BJ (cell line): Measurements from ENCODE around the gene LRRC17. TPM values are rescaled to one million over a fixed set of nuclear protein-coding genes. Genes with fewer than 3 reads are reported as not detected.
A peak's percentile ranks its signal among the peaks of the same experiment; 100 is the strongest.

ENCODE experiments used
- CTCF ChIA-PET: fragments of 350-600 bp; formaldehyde crosslinking; extraction: SDS; loops from one replicate; lab custom pipeline; 2021; ENCODE audit warnings: antibody characterized with exemption, inconsistent platforms; lab: Yijun Ruan, JAX
- POLR2A ChIA-PET: fragments of 300-600 bp; sonication (Branson Sonifier 250); formaldehyde crosslinking; extraction: SDS; loops from one replicate; lab custom pipeline; 2021; ENCODE audit warnings: antibody characterized with exemption; lab: Charles Lee
- DNase-seq: peaks from one replicate; pipeline ENCODE4 v3.0.0-alpha.2; 2011; ENCODE audit warnings: low read depth
- H3K27me3 ChIP-seq: 2 replicates; pipeline ENCODE4 v1.6.0; 2011; ENCODE audit warnings: low read length; ENCODE audit not compliant: control insufficient read depth, insufficient read depth
- H3K36me3 ChIP-seq: 2 replicates; pipeline ENCODE4 v1.5.1; 2011; ENCODE audit warnings: low read length; ENCODE audit not compliant: control insufficient read depth, insufficient read depth
- H3K4me3 ChIP-seq: 2 replicates; pipeline ENCODE4 v1.5.1; 2011; ENCODE audit warnings: low read depth, mild to moderate bottlenecking, control low read depth, low read length
- polyA plus RNA-seq: library from polyadenylated mRNA; depleted of rRNA; stranded (reverse); fragments of >200 nt; gene quantifications from 2 replicates; pipeline ENCODE4 v1.2.3, GENCODE V29; 2011; rRNA removed
- TF ChIP-seq, protein P1 (sequence below): IDR thresholded peaks from 2 replicates; pipeline ENCODE4 v1.5.1; 2011; ENCODE audit warnings: low read depth, mild to moderate bottlenecking, control low read depth, inconsistent platforms, low read length, moderate library complexity; ENCODE audit not compliant: insufficient read depth

LRRC17 gene
- polyA plus RNA-seq, 1 experiment = 2.4 TPM

- H3K36me3 ChIP-seq = no peaks in the 10 kb centered on the region
- TF ChIP-seq, protein P1, sequence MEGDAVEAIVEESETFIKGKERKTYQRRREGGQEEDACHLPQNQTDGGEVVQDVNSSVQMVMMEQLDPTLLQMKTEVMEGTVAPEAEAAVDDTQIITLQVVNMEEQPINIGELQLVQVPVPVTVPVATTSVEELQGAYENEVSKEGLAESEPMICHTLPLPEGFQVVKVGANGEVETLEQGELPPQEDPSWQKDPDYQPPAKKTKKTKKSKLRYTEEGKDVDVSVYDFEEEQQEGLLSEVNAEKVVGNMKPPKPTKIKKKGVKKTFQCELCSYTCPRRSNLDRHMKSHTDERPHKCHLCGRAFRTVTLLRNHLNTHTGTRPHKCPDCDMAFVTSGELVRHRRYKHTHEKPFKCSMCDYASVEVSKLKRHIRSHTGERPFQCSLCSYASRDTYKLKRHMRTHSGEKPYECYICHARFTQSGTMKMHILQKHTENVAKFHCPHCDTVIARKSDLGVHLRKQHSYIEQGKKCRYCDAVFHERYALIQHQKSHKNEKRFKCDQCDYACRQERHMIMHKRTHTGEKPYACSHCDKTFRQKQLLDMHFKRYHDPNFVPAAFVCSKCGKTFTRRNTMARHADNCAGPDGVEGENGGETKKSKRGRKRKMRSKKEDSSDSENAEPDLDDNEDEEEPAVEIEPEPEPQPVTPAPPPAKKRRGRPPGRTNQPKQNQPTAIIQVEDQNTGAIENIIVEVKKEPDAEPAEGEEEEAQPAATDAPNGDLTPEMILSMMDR = no peak
- ChIA-PET POLR2A (no interaction called here), CTCF (no interaction called here)
- no peak overlapping the region for H3K4me3 ChIP-seq
- H3K27me3 ChIP-seq = no peaks in the 10 kb centered on the region
- DNase-seq = no peak
Observed at GRCh38 chr7:102992509-102992937, 79.7 kb downstream of the LRRC17 start.

- TF ChIP-seq, protein P1 = no peak
- no peaks in the 10 kb centered on the region for H3K27me3 ChIP-seq
- no peak overlapping the region for H3K4me3 ChIP-seq
- DNase-seq = peak; percentile 53
- ChIA-PET POLR2A (no interaction called here), CTCF (no interaction called here)
- no peaks in the 10 kb centered on the region for H3K36me3 ChIP-seq
Observed at GRCh38 chr7:102992938-102993717, 80.3 kb downstream of the LRRC17 start.

DNA sequence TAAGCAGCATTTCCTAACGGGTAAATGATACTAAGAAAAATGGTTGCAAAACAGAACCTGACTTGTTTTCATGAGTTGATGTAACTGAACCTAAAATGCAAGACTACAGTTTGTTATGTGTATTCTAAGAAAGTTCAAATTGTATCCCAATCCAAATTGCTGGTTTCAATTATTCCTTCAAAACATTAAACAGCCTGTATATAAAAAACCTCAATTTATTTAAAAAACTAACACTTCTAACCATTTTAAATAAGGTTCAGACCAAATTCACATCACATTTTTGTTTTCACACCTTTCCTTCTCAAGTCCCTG lies 80.9 kb downstream of the LRRC17 start:
- DNase-seq = no peak
- Histone ChIP-seq H3K27me3 (no peaks in the 10 kb centered on the region), H3K36me3 (no peaks in the 10 kb centered on the region), H3K4me3 (no peak overlapping the region)
- POLR2A ChIA-PET = no interaction called here
- CTCF ChIA-PET = no interaction called here
- TF ChIP-seq, protein P1 = no peak

DNA sequence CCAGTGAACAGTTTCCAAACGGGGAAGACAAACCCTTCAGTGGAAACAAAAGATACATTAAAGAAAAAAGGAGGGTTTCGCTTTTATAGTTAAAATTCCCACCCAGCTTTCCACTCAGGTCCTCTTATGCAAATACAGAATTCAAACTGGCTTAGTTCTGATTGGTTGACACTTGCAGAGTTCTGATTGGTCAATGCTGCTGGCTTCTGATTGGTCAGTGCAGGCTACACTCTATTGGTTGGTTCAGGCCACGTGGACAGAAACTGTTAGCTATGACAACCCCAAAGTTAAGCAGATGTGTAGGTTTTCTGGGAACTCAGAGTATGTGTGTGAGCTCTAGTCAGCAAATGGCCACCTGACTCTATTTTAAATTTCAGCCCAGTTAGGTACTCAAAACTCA lies 81.8 kb downstream of the LRRC17 start:
- H3K36me3 ChIP-seq = no peaks in the 10 kb centered on the region
- DNase-seq = no peak
- no peak overlapping the region for H3K4me3 ChIP-seq
- TF ChIP-seq, protein P1 = no peak
- no peaks in the 10 kb centered on the region for H3K27me3 ChIP-seq
- POLR2A ChIA-PET = no interaction called here
- CTCF ChIA-PET = interaction anchor here (0.6 kb wide), 1 partner anchor 30 kb away, joined by 3 read pairs; no protein-coding TSS in a partner anchor

Other genes with a start within 250 kb of the LRRC17 start
- gene POLR2J2, start 241.3 kb upstream of the LRRC17 start, polyA plus RNA-seq = 3.9 and 4.5 TPM in 2 replicates
- 3.0 and 3.4 TPM in 2 replicates for gene FAM185A, start 164.0 kb upstream of the LRRC17 start, polyA plus RNA-seq
- gene FBXL13, start 161.8 kb downstream of the LRRC17 start, polyA plus RNA-seq = 0.20 and 0.43 TPM in 2 replicates
- gene ARMC10, start 162.1 kb downstream of the LRRC17 start, polyA plus RNA-seq = 13.2 and 29.7 TPM in 2 replicates
- gene NAPEPLD, start 236.1 kb downstream of the LRRC17 start, polyA plus RNA-seq = 2.9 and 4.9 TPM in 2 replicates